Type B pancreatic cell (in vitro differentiated cells): ENCODE results near the gene DGCR8. TPM values are rescaled to one million over a fixed set of nuclear protein-coding genes. Genes with fewer than 3 reads are reported as not detected.

ENCODE experiments used
- DNase-seq: peaks from one replicate; pipeline ENCODE4 v3.0.0; 2021; ENCODE audit warnings: mixed read lengths; ENCODE audit not compliant: unreplicated experiment; ENCODE audit errors: extremely low spot score
- H3K27ac Mint-ChIP-seq: 2 replicates; pipeline ENCODE4 v1.8.0; 2021; ENCODE audit warnings: mild to moderate bottlenecking, mixed read lengths
- H3K27me3 Mint-ChIP-seq: 2 replicates; pipeline ENCODE4 v1.8.0; 2021; ENCODE audit warnings: mixed read lengths
- H3K36me3 Mint-ChIP-seq: 2 replicates; pipeline ENCODE4 v1.8.0; 2021; ENCODE audit warnings: mixed read lengths
- H3K4me1 Mint-ChIP-seq: one replicate; pipeline ENCODE4 v1.8.0; 2021; ENCODE audit warnings: mixed read lengths; ENCODE audit not compliant: unreplicated experiment
- H3K4me3 Mint-ChIP-seq: 2 replicates; pipeline ENCODE4 v1.8.0; 2021; ENCODE audit warnings: mild to moderate bottlenecking, mixed read lengths
- H3K9me3 Mint-ChIP-seq: 2 replicates; pipeline ENCODE4 v1.8.0; 2021; ENCODE audit warnings: mixed read lengths
- total RNA-seq: library from RNA; stranded (reverse); gene quantifications from 2 replicates; pipeline ENCODE4 v1.2.1, GENCODE V29; 2021; ENCODE audit warnings: low replicate concordance
- TF ChIP-seq, protein P1 (sequence below): fragments of 200-600 bp; sonication (generic); conservative IDR thresholded peaks from 2 replicates; pipeline ENCODE4 v1.5.0; 2021; ENCODE audit warnings: antibody characterized with exemption, mild to moderate bottlenecking

Gene DGCR8
- total RNA-seq, 1 donor from 2014 or later = 61.3 TPM

DNA sequence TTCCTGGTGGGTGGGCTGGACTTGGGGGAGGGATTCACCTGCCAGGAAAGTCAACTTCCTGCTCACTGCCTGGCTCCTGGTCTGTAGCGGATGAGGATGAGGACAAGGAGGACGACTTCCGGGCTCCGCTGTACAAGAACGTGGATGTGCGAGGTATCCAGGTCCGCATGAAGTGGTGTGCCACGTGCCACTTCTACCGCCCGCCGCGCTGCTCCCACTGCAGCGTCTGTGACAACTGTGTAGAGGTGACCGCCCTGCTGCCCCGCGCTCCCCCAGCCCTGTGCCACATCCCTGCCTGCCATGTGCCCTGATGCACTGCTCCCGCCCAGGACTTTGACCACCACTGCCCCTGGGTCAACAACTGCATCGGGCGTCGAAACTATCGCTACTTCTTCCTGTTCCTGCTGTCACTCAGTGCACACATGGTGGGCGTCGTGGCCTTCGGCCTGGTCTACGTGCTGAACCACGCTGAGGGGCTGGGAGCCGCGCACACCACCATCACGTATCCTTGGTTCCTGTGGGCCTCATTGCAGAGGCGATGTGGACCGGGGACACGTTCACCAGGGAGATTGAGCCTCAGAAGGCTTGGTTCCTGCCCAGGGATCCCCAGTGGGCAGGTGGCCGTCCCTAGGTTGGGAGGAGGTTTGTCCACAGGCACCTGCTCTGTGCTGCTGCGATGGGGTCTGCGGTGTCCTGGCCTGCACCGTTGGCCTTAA is 59.5 kb downstream of the DGCR8 start:
- no peak overlapping the region for H3K4me3 Mint-ChIP-seq
- TF ChIP-seq, protein P1, sequence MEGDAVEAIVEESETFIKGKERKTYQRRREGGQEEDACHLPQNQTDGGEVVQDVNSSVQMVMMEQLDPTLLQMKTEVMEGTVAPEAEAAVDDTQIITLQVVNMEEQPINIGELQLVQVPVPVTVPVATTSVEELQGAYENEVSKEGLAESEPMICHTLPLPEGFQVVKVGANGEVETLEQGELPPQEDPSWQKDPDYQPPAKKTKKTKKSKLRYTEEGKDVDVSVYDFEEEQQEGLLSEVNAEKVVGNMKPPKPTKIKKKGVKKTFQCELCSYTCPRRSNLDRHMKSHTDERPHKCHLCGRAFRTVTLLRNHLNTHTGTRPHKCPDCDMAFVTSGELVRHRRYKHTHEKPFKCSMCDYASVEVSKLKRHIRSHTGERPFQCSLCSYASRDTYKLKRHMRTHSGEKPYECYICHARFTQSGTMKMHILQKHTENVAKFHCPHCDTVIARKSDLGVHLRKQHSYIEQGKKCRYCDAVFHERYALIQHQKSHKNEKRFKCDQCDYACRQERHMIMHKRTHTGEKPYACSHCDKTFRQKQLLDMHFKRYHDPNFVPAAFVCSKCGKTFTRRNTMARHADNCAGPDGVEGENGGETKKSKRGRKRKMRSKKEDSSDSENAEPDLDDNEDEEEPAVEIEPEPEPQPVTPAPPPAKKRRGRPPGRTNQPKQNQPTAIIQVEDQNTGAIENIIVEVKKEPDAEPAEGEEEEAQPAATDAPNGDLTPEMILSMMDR = no peak
- H3K27me3 Mint-ChIP-seq = no peaks in the 10 kb centered on the region
- no peak overlapping the region for H3K27ac Mint-ChIP-seq
- H3K9me3 Mint-ChIP-seq = no peaks in the 10 kb centered on the region
- DNase-seq = no peak
- no peaks in the 10 kb centered on the region for H3K36me3 Mint-ChIP-seq
- H3K4me1 Mint-ChIP-seq = peaks cover 7% of the 10 kb centered on the region

DNA sequence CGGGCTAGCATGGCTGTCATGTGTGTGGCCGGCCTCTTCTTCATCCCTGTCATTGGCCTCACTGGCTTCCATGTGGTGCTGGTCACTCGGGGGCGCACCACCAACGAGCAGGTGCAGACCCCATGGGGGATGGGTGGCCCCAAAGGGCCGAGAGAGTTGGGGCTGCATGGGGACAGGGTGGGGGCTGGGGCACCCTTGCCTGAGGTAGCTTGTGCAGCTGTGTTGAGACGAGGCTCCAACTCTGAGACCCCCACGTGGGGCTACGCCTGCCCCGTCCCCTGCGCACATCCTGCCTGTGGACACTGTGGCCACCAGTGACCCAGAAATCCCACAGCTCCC is 60.0 kb downstream of the DGCR8 start:
- Mint-ChIP-seq H3K27me3 (no peaks in the 10 kb centered on the region), H3K4me1 (peaks cover 6% of the 10 kb centered on the region), H3K4me3 (no peak overlapping the region), H3K27ac (no peak overlapping the region), H3K9me3 (no peaks in the 10 kb centered on the region), H3K36me3 (no peaks in the 10 kb centered on the region)
- TF ChIP-seq, protein P1 = no peak
- no peak for DNase-seq

DNA sequence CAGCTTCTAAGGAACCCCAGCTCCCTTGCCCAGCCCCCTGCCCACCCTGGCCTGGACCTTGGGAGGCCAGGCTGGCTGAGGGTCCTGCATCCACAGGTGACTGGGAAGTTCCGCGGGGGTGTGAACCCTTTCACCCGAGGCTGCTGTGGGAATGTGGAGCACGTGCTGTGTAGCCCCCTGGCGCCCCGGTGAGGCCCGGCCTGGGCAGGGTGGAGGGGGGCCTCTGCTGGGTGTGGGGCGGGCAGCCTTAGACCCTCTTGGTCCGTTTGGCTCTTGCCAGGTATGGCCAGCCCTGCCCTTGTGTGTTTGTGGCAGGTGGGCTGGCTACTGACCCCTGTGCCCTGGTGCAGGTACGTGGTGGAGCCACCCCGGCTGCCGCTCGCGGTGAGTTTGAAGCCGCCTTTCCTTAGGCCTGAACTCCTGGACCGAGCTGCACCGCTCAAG is 60.5 kb downstream of the DGCR8 start:
- H3K27me3 Mint-ChIP-seq = no peaks in the 10 kb centered on the region
- no peaks in the 10 kb centered on the region for H3K9me3 Mint-ChIP-seq
- DNase-seq = no peak
- peaks cover 6% of the 10 kb centered on the region for H3K4me1 Mint-ChIP-seq
- H3K36me3 Mint-ChIP-seq = no peaks in the 10 kb centered on the region
- no peak overlapping the region for H3K4me3 Mint-ChIP-seq
- TF ChIP-seq, protein P1 = no peak
- H3K27ac Mint-ChIP-seq = no peak overlapping the region

DNA sequence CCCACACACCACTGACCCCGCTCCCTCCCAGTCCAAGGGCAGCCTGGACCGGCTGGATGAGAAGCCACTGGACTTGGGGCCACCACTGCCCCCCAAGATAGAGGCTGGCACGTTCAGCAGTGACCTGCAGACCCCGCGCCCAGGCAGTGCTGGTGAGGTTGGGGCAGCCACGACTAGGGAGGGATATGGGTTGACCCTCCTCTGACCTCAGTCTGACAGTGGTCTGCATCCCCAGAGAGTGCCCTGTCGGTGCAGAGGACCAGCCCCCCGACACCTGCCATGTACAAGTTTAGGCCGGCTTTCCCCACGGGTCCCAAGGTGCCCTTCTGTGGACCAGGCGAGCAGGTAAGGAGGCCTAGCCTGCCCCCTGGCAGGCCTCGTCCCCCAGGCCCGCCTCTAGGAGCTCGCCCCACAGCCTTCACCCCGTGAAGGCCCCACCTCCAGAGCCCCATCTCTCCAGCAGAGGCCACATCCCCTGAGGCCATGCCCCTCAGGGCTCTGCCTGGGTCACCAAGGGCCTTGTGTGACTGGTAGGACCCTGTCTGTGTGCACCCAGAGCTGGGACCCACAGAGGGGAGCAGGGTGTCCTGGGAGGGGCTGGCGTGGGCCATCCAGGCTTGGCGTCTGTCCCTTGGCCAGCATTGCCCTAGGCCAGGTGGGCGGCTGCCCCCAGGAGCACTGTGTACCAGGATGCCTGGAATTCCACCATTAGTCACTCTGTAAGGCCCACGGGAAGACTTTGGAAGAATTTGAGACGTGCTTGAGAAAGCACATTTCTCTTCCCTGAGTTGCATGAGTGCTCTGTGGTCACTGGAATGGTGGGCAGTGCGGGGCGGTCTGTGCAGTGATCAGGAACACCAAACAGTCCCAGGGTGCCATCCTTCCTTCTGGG is 61.4 kb downstream of the DGCR8 start:
- Mint-ChIP-seq H3K4me1 (peaks cover 3% of the 10 kb centered on the region), H3K36me3 (no peaks in the 10 kb centered on the region), H3K27me3 (no peaks in the 10 kb centered on the region), H3K9me3 (no peaks in the 10 kb centered on the region), H3K27ac (no peak overlapping the region), H3K4me3 (no peak overlapping the region)
- DNase-seq = no peak
- TF ChIP-seq, protein P1 = no peak

DNA sequence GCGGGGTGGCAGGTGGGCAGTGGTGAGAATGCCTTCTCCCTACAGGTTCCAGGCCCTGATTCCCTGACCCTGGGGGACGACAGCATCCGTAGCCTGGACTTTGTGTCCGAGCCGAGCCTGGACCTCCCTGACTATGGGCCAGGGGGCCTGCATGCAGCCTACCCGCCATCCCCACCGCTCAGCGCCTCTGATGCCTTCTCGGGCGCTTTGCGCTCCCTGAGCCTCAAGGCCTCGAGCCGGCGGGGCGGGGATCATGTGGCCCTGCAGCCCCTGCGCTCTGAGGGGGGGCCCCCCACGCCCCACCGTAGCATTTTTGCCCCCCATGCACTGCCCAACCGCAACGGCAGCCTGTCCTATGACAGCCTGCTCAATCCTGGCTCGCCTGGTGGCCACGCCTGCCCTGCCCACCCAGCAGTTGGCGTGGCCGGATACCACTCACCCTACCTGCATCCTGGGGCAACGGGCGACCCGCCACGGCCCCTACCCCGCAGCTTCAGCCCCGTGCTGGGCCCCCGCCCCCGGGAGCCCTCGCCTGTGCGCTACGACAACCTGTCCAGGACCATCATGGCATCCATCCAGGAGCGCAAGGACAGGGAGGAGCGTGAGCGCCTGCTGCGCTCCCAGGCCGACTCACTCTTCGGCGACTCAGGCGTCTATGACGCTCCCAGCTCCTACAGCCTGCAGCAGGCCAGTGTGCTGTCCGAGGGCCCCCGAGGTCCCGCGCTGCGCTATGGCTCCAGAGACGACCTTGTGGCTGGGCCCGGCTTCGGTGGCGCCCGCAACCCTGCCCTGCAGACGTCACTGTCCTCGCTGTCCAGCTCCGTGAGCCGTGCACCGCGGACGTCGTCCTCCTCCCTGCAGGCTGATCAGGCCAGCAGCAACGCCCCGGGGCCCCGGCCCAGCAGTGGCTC is 62.9 kb downstream of the DGCR8 start:
- Mint-ChIP-seq H3K36me3 (no peaks in the 10 kb centered on the region), H3K27ac (no peak overlapping the region), H3K4me3 (no peak overlapping the region), H3K4me1 (no peaks in the 10 kb centered on the region), H3K9me3 (no peaks in the 10 kb centered on the region), H3K27me3 (no peaks in the 10 kb centered on the region)
- no peak for DNase-seq
- TF ChIP-seq, protein P1 = no peak
